ENCODE data around the gene PDE3A.

- TF ChIP-seq CTCF (conservative IDR thresholded peaks at IDR 0.05): no peak
- TF ChIP-seq ZFX (IDR thresholded peaks at IDR 0.05): no peak
Measured at GRCh38 chr12:20339060-20339459, 29.3 kb upstream of the PDE3A start.
